DMS79 treated with DMSO at 0.1 percent for 48 hours (cell line): Measurements from ENCODE around the gene TBC1D22B.
A peak's percentile ranks its signal among the peaks of the same experiment; 100 is the strongest.

Experiments used
- DNase-seq: peaks from one replicate; lab custom pipeline; 2025; lab: John Stamatoyannopoulos, UW

The TBC1D22B gene

GRCh38 chr6:37257634-37258404 is at the start of gene TBC1D22B, which contains the start of gene TMEM217:
TBC1D22B (plus strand) TSS chr6:37257772; CDS start chr6:37257918, 146 bp downstream.
TMEM217 (minus strand) TSS chr6:37258144; CDS start chr6:37219030, 39,114 bp downstream.
- peak; percentile 96 for DNase-seq

- DNase-seq = peak; percentile 52
These were observed 49.6 kb upstream of the TBC1D22B start for GRCh38 chr6:37207903-37208456.

- no peak for DNase-seq
These were observed 48.8 kb upstream of the TBC1D22B start for GRCh38 chr6:37208793-37209192.

- no peak for DNase-seq
These were observed 47.9 kb upstream of the TBC1D22B start for GRCh38 chr6:37209461-37210205.

- DNase-seq = peak; percentile 84
These were observed 47.1 kb upstream of the TBC1D22B start for GRCh38 chr6:37210313-37210968.

- DNase-seq = no peak
These were observed 45.3 kb upstream of the TBC1D22B start for GRCh38 chr6:37212268-37212667.

- DNase-seq = peak; percentile 46
These were observed 39.5 kb upstream of the TBC1D22B start for GRCh38 chr6:37218061-37218460.

GRCh38 chr6:37218511-37218910 is 39.1 kb upstream of the TBC1D22B start:
- DNase-seq = no peak

- no peak for DNase-seq
These were observed 35.9 kb upstream of the TBC1D22B start for GRCh38 chr6:37221585-37222124.

- DNase-seq = peak; percentile 94
These were observed 35.2 kb upstream of the TBC1D22B start for GRCh38 chr6:37222125-37222967.

GRCh38 chr6:37222992-37223391 is 34.6 kb upstream of the TBC1D22B start:
- no peak for DNase-seq

- no peak for DNase-seq
These were observed 32.0 kb upstream of the TBC1D22B start for GRCh38 chr6:37225350-37226169.

- no peak for DNase-seq
These were observed 27.5 kb upstream of the TBC1D22B start for GRCh38 chr6:37230104-37230503.

- DNase-seq = no peak
These were observed 25.0 kb upstream of the TBC1D22B start for GRCh38 chr6:37232430-37233017.

- DNase-seq = no peak
These were observed 24.0 kb upstream of the TBC1D22B start for GRCh38 chr6:37233541-37233940.

- no peak for DNase-seq
These were observed 20.7 kb upstream of the TBC1D22B start for GRCh38 chr6:37236921-37237320.

- DNase-seq = no peak
These were observed 19.8 kb upstream of the TBC1D22B start for GRCh38 chr6:37237789-37238188.

GRCh38 chr6:37238381-37238780 is 19.2 kb upstream of the TBC1D22B start:
- DNase-seq = no peak

GRCh38 chr6:37239526-37239925 is 18.0 kb upstream of the TBC1D22B start:
- DNase-seq = no peak
